Glutamatergic neuron (in vitro differentiated cells): ENCODE measurements around the gene NOL7. TPM values are rescaled to one million over a fixed set of nuclear protein-coding genes. Genes with fewer than 3 reads are reported as not detected.

ENCODE experiments used
- DNase-seq: peaks from one replicate; pipeline ENCODE4 v3.0.0; 2022
- H3K27ac Mint-ChIP-seq: one replicate; pipeline ENCODE4 v1.8.0; 2020; ENCODE audit warnings: mild to moderate bottlenecking, mixed read lengths, inconsistent platforms; ENCODE audit not compliant: unreplicated experiment
- H3K27me3 Mint-ChIP-seq: one replicate; pipeline ENCODE4 v1.8.0; 2020; ENCODE audit warnings: mild to moderate bottlenecking, moderate library complexity, mixed read lengths, inconsistent platforms; ENCODE audit not compliant: unreplicated experiment
- H3K36me3 Mint-ChIP-seq: one replicate; pipeline ENCODE4 v1.8.0; 2020; ENCODE audit warnings: mild to moderate bottlenecking, mixed read lengths, inconsistent platforms; ENCODE audit not compliant: unreplicated experiment
- H3K4me1 Mint-ChIP-seq: one replicate; pipeline ENCODE4 v1.8.0; 2020; ENCODE audit warnings: mild to moderate bottlenecking, low read depth, mixed read lengths, inconsistent platforms; ENCODE audit not compliant: unreplicated experiment
- H3K4me3 Mint-ChIP-seq: one replicate; pipeline ENCODE4 v1.8.0; 2020; ENCODE audit warnings: mild to moderate bottlenecking, mixed read lengths, inconsistent platforms; ENCODE audit not compliant: unreplicated experiment
- H3K9me3 Mint-ChIP-seq: one replicate; pipeline ENCODE4 v1.8.0; 2020; ENCODE audit warnings: mild to moderate bottlenecking, moderate library complexity, mixed read lengths, inconsistent platforms; ENCODE audit not compliant: unreplicated experiment
- CTCF ChIP-seq: fragments of 200-600 bp; sonication (generic); IDR thresholded peaks from one replicate; pipeline ENCODE4 v1.5.0; 2021; ENCODE audit not compliant: partially characterized antibody, unreplicated experiment
- total RNA-seq: library from RNA; stranded (reverse); fragmentation: NEBNext Ultra II Directional; extraction: Animal tissue kit (Norgen Biotek cat#: 25700); gene quantifications from one replicate; pipeline ENCODE4 v1.2.1, GENCODE V29; 2021; ENCODE audit not compliant: unreplicated experiment

NOL7 gene
- total RNA-seq, 1 donor from 2014 or later: 28.0 TPM

DNA sequence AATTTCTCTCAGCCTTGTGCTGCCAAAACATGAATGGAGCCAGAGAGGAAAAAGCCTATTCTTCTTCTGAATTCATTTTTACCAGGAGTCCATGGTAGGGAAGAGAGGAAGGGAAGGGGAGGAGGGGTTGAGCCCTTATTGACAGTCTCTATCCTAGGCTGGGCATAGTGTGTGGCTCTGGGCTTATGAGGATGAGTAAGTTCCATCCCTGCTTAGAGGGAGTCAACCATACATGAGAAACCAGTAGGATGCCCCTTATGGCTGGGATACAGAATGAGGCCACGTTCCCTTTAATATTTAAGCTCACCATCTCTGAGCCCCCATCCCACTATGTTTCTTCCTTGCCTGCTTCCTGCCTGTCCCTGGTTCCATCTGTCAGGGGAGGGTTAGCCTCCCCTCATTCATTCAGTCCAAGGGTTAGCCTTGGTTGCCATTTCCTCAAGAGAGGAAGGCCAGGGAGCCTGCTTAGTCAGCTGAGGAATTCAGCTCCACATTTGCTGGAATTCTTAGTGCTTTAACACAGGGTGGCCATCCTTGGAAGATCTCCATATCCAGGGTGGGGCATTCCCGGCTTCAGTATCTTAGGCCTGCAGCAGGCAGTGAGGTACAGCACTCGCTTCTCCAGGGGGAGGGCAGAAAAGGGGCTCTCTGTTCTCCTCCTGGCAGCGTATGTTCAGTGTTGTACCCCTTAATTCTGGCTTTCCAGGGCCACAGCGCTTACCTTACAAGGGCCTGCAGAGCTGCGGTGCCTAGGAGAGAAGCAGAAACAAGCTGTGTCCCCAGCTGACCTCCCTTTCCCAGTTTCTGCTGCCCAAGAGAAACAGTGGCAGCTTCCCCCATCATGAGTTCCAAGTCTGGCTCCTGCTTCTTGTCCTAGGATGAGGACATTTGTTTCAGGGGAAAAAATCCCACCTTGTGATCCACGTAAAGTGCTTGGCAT lies 28.3 kb upstream of the NOL7 start:
- Mint-ChIP-seq H3K4me3 (no peak overlapping the region), H3K9me3 (peaks cover 2% of the 10 kb centered on the region), H3K4me1 (peaks cover 4% of the 10 kb centered on the region), H3K27ac (no peak overlapping the region), H3K36me3 (no peaks in the 10 kb centered on the region), H3K27me3 (peaks cover 2% of the 10 kb centered on the region)
- no peak for TF ChIP-seq CTCF
- DNase-seq: no peak

DNA sequence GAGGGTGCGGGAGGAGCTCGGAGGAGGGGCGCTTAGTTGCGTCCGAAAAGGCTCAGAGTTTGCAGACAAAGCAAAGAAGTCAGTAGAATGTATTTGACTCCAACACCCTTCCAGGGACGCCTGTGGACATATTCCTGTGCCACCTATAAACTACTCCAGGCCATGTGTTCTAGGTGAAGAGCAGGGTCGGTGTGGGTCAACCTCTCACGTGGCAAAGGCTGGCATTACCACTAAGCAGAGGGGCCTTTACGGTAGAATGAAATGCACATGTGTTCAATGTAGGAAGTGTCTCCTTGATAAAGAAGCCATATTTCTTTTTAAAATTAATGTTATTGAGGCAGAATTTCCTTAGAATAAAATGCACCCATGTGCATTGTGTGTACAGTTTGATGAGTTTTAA lies 25.3 kb upstream of the NOL7 start:
- H3K9me3 Mint-ChIP-seq: peaks cover 2% of the 10 kb centered on the region
- H3K4me3 Mint-ChIP-seq: no peak overlapping the region
- peaks cover 2% of the 10 kb centered on the region for H3K27me3 Mint-ChIP-seq
- TF ChIP-seq CTCF: no peak
- no peak for DNase-seq
- H3K36me3 Mint-ChIP-seq: no peaks in the 10 kb centered on the region
- peaks cover 4% of the 10 kb centered on the region for H3K4me1 Mint-ChIP-seq
- H3K27ac Mint-ChIP-seq: peak overlapping the region; percentile 87

DNA sequence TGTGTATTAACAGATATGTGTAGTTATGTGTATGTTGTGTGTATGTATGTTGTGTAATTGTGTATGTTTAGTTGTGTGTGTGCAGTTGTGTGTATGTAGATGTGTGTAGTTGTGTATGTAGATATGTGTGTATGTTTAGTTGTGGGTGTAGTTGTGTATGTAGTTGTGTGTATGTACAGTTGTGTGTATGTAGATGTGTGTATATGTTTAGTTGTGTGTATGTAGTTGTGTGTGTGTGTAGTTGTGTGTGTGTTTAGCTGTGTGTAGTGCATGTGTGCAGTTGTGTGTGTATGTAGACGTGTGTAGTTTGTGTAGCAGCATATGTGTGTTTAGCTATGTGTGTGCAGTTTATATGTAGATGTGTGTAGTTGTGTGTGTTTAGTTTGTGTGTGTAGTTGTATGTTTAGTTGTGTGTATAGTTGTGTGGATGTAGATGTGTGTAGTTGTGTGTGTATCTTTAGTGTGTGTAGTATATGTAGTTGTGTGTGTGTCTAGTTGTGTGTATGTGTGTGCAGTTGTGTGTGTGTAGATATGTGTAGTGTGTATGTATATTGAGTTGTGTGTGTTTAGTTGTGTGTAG lies 24.5 kb upstream of the NOL7 start:
- no peak for DNase-seq
- Mint-ChIP-seq H3K9me3 (peaks cover 2% of the 10 kb centered on the region), H3K27ac (no peak overlapping the region), H3K4me1 (peaks cover 4% of the 10 kb centered on the region), H3K36me3 (no peaks in the 10 kb centered on the region), H3K4me3 (no peak overlapping the region), H3K27me3 (peaks cover 2% of the 10 kb centered on the region)
- no peak for TF ChIP-seq CTCF

GRCh38 chr6:13591205-13591921 lies 23.8 kb upstream of the NOL7 start:
- no peak overlapping the region for H3K27ac Mint-ChIP-seq
- TF ChIP-seq CTCF: no peak
- H3K9me3 Mint-ChIP-seq: peaks cover 2% of the 10 kb centered on the region

More at GRCh38 chr6:13591205-13591921, 23.8 kb upstream of the NOL7 start:
- Mint-ChIP-seq H3K4me3 (no peak overlapping the region), H3K4me1 (peaks cover 4% of the 10 kb centered on the region), H3K36me3 (no peaks in the 10 kb centered on the region), H3K27me3 (peaks cover 2% of the 10 kb centered on the region)
- DNase-seq: no peak
